Body of pancreas (tissue), 4 donors: ENCODE results near the gene SCN3A.

Experiments used
- POLR2A ChIP-seq, 3 donors: fragments of 450-650 bp; IDR thresholded peaks; one replicate each; pipeline ENCODE4 v1.6.1; 2016; ENCODE audit warnings: antibody characterized with exemption in 3 of 3, mild to moderate bottlenecking in 2 of 3
- TF ChIP-seq, protein P1 (sequence below), 7 experiments: fragments of 450-650 bp in 4 of 7; fragments of 200-600 bp in 3 of 7; sonication (generic) in 3 of 7; IDR thresholded peaks; one replicate each; pipeline ENCODE4 v1.5.1; 2016 to 2019; ENCODE audit warnings: antibody characterized with exemption in 7 of 7

DNA sequence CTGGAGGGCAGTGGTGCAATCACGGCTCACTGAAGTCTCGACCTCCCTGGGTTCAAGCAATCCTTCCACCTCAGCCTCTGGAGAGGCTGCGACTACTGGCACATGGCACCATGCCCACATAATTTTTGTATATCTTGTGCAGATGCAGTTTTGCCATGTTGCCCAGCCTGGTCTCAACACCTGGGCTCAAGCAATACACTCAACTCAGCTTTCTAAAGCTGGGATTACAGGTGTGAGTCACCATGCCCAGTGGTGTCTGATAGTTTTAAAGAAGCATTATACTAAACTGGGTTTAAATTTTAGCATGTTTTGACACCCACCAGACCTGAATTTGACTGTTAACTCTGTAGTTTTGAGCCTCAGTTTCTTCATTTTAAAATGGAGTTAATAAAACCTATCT, 139.1 kb downstream of the SCN3A start:
- TF ChIP-seq, protein P1, sequence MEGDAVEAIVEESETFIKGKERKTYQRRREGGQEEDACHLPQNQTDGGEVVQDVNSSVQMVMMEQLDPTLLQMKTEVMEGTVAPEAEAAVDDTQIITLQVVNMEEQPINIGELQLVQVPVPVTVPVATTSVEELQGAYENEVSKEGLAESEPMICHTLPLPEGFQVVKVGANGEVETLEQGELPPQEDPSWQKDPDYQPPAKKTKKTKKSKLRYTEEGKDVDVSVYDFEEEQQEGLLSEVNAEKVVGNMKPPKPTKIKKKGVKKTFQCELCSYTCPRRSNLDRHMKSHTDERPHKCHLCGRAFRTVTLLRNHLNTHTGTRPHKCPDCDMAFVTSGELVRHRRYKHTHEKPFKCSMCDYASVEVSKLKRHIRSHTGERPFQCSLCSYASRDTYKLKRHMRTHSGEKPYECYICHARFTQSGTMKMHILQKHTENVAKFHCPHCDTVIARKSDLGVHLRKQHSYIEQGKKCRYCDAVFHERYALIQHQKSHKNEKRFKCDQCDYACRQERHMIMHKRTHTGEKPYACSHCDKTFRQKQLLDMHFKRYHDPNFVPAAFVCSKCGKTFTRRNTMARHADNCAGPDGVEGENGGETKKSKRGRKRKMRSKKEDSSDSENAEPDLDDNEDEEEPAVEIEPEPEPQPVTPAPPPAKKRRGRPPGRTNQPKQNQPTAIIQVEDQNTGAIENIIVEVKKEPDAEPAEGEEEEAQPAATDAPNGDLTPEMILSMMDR (IDR thresholded peaks at IDR 0.05) = no peak
- TF ChIP-seq POLR2A (IDR thresholded peaks at IDR 0.05) = no peak
